GM21825 (cell line): Measurements from ENCODE around the gene FNDC5.
"Not testable (repeated sequence)": the region's sequence is repeated elsewhere in the genome, so short reads cannot be mapped to it uniquely, and the experiment has no call there.

Experiments
- ATAC-seq: cut with Tn5 transposase; IDR thresholded peaks from one replicate; pipeline ENCODE4 v1.9.1; 2021; ENCODE audit warnings: mild to moderate bottlenecking, moderate library complexity; ENCODE audit not compliant: unreplicated experiment

The FNDC5 gene

DNA sequence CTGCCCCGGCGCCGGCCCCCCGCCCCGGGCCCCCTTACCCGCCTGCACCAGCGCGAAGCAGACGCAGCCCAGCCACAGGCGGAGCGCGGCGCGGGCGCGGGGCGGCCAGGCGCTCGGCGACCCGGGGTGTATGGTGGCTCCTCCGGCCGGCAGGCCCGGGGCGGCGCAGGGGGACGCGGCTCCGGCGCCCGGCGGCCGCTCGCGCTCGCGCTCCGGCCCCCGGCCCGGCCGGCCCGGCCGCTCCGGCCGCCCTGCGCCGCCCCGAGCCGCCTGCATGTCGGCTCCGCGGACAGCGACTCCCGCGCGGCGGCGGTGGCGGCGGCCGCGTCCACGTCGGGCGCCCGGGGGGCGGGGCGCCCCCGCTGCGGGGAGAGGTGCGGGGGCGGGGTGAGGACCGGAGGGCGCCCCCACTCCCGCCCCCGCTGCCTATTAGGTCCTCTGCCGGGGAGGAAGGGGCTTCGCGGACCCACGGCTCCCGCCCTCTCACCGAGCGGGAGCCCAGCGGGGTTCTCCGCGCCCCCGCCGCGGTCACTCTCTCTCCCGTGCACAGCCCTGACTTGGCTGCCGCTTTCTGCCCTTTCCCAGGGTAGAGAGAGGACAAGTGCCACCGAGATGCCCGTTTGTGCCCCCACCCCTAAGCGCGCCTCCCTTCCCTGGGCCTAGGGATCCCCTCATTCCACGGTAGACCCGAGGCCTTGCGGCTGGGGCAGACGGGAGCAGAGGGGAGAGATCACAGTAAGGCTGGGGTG lies at the start of gene FNDC5:
Gene FNDC5 (minus strand): TSS at position 298 of the 749 bp plus-strand sequence.
- ATAC-seq: no peak

DNA sequence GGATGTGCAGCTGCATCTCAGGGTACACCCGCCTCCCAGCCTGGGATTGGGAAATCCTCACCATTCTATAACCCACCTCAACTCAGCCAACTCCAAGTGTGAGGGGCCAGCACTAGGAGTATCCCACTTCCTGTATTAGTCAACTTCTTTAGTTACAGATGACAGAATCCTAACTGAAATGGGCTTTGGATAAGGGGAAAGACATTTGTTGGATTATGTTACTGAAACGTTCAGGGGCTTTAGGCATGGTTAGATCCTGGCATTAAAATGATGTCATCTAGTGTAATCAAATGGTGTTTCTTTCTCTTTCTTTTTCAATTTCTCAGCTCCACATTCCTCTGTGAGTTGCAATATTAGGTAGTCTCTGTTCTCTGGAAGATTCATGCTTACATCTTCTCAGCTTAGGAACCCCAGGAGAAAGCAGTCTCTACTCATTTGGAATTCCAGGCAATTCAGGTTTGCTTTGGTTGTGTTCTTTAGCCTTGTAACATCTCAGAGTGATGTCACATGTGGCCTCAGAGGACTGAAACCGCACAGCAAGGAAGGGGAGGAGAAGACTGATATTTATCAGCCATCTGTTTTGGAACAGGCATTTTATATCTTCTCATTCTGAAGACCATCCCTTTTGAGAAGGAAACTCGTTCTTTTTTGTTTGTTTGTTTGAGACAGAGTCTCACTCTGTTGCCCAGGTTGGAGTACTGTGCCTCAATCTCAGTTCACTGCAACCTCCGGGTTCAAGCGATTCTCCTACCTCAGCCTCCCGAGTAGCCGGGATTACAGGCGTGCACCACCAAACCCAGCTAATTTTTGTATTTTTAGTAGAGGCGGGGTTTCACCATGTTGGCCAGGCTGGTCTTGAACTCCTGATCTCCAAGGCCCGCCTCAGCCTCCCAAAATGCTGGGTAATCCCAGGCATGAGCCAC lies 49.4 kb upstream of the FNDC5 start:
- no peak for ATAC-seq

DNA sequence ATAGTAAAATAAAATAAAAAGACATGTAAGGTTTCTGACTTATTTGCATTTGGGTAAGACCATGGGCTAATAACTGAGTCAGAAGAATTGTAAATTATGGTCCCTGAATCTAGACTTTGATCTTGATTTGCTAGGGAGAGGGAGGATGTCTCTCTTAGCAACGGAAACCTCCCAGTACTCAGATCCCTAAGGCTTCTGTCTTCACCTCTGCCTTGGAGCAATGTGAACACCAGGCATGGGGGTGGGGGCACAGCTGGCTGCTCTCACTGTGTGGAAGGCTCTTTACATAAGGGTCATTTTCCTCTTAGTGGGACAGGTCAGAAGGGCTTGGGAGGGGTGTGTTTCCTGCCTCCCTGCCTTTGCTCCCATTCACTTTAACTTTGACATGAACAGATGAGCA lies 47.5 kb upstream of the FNDC5 start:
- no peak for ATAC-seq

DNA sequence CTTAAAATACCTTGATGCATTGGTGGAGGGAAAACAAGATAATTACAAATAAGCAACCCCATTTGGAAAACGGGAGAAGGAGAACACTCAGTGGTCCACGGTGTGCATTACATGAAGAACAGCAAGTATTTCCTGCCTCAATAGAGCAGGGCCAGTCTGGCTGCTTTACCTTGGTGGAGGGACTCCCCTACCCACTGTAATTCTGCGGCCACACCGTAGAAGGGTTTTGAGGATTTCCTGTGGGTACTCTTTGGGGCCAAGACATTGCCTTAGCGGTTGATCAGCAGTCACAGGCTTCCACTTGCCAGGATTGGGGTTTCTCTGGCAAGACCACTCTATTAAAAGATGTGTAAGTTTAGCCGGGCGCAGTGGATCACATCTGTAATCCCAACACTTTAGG lies 46.8 kb upstream of the FNDC5 start:
- no peak for ATAC-seq

DNA sequence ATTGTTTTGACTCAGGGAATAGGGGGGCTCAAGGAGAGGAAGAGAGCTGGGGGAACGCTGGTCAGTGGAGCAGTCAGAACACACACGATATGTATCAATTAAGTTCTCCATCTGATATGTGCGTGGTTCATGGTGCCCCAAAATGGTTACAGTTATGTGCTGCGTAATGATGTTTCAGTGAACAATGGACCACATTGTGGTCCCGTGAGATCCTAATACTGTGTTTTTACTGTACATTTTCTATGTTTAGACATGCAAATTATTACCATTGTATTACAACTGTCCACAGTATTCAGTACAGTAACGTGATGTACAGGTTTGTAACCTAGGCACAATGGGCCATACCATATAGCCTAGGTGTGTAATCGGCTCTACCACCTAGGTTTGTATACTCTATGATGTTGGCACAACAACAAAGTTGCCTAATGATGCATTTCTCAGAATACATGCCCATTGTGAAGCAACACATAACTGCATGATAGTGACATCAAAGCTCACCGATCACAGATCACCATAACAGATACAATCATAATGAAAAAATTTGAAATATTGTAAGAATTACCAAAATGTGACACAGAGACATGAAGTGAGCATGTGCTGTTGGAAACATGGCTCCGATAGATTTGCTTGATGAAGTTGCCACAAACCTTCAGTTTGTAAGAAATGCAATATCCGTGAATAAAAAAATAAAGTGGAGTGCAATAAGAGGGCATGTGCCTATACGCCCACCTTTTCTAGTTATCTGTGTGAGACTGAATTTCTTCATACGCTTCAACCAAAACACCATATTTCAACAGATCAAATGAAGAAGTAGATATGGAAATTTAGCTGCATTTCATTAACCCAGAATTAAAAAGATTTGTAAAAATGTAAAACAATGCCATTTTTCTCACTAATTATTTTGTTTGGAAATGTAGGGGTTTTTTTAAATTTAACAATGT lies 45.3 kb upstream of the FNDC5 start:
- no peak for ATAC-seq

DNA sequence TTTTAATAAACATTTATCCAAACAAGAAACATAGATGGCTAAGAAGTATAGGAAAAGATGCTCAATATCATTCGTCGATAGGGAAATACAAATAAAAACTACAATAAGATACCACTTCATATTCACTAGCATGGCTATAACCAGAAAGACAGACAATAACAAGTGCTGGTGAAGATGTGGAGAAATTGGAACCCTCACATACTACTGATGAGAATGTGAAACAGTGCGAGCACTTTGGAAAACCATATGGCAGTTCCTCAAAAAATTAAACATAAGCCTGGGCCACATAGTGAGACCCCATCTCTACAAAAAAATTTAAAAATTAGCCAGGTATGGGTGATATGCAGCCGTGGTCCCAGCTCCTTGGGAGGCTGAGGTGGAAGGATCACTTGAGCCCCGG lies 39.6 kb upstream of the FNDC5 start:
- ATAC-seq: no peak

DNA sequence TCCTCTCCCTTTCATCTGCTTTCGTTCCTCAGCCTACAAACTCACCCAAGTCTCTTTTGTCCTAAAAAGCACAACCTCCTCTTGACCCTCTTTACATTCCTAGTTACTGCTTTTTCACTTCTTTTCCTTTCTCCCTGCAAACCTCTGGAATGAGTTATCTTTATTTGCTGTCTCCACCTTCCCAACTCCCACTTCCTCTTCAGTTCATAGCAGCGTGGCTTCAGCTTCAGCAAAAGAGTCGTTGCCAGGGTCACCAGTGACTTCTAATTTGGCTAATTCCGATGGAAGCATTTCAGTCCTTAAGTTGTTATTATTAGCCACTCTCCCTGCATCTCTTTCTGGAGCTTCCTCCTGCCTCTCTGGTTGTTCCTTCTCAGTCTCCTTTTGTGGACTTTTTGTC lies 36.7 kb upstream of the FNDC5 start:
- no peak for ATAC-seq

DNA sequence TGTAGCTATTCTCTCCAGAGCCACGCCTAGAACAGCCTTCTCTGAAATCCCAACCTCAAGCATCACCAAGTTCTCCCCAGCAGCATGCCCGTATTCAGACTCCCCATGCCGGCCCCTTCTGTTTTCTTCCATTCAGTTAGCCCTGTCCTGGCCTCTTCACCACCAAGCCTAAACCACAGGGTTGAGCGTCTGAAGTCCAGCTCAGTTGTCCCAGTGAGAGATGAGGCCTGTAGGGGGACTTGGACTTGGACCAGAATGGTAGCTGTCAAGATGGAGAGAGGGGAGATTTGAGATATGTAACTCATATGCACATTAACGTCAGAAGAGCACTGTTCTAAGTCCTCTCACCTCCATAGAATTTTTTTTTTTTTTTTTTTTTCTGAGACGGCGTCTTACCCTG lies 35.9 kb upstream of the FNDC5 start:
- no peak for ATAC-seq

DNA sequence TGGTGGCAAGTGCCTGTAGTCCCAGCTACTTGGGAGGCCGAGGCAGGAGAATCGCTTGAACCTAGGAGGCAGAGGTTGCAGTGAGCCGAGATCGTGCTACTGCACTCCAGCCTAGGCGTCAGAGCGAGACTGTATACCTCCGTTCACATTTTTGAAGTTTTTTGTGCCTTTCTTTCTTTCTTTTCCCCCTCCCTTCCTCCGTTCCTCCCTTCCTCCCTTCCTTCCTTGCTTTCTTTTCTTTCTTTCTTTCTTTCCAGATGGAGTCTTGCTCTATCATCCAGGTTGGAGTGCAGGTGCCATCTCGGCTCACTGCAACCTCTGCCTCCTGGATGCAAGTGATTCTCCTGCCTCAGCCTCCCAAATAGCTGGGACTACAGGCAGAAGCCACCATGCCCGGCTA lies 34.9 kb upstream of the FNDC5 start:
- not testable (repeated sequence) for ATAC-seq

DNA sequence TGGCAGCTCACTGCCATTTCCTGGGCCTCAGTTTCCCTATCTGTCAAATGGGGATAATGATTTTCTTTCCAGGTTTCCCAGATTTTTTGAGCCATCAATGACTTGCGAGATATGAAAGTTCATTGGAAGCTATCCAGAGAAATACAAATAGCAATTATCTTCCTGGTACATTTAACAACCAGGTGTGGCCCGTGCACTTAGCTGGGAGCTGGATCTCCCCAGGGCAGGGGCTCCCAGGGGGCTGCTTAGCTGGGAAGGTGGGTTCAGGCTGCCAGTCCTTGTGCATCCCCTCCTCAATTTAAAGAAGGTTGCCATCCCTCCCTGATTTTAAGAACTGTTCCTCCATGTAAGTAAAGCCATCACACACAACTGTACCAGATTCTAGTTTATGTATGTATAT lies 34.1 kb upstream of the FNDC5 start:
- ATAC-seq: no peak

DNA sequence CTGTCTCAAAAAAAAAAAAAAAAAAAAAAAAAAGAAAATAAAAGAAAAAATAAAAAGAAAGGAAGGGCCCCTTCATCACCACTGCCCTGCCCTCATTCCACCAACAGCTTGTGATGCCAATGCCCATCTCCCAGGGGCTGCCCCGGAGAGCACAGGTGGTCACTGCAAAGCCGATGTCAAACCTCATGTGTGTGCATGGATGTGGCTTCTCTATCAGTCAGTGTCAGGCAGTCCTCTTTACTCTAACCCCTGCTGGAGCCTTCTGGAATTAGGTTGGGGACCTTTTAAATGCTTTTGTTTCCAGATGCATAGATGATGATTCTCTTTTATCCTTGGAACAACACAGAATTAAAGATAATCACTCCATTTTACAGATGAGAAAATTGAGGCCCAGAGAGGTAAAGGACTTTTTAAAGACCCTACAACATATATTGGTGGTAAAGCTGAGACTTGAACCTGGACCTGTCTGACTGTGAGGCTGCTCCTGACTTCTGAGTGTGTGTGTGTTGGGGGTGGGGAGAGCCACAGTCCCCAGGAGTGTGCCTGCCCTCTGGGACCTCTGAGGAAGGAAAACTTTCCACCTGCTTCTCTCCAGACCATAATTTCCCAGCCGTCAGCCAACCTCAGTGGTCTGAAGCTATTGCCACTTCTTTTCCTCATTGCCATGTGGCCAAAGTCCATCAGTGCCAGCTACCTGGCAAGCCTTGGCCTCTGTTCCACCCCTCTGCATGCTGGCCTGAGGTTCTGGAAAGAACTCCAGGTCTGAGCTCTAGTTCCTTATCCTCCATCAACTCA lies 33.5 kb upstream of the FNDC5 start:
- no peak for ATAC-seq

DNA sequence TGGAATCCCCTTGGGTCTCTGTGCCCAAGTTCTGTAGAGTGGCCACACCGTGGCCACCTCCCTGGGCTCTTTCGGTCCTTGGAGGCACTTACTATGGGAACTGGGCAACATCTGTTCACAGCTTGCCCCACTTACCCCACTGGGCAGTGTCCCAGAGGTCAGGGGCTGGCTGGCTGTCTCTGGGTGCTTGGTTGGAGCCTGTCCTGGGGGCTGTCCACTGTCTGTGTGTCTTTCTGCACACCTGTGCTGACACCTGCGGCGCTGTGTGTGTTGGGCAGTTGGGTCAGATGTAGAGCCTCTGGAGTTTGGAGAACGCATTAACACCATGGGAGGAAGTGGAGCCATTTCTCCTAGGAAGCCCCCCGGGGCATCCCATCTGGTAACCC lies 31.8 kb upstream of the FNDC5 start:
- ATAC-seq: no peak

DNA sequence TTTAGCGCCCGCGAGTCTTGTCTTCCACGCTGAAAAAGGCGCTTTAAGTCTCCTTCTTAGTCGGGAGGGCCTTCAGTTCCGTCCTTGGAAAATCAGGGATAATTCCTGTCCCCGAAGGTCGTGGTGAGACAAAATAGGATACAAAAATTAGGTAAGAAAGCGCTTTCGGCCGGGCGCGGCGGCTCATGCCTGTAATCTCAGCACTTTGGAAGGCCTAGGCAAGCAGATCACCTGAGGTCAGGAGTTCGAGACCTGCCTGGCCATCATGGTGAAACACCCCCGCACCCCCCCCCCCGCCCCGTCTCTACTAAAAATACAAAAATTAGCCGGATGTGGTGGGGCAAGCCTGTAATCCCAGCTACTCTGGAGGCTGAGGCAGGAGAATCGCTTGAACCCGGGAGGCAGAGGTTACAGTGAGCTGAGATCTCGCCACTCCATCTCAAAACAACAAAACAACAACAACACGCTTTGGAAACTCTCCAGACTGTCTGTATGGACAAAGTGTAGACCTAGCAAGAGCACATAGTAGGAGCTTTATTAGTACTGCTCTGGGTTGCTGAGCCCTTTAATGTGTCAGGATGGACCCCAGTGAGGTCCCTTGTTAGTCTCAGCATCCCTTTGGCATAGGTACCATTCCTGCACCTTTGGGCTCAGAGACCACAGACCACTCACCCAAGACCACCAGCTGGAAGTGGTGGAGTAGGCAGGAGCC lies 31.3 kb upstream of the FNDC5 start:
- ATAC-seq: no peak

DNA sequence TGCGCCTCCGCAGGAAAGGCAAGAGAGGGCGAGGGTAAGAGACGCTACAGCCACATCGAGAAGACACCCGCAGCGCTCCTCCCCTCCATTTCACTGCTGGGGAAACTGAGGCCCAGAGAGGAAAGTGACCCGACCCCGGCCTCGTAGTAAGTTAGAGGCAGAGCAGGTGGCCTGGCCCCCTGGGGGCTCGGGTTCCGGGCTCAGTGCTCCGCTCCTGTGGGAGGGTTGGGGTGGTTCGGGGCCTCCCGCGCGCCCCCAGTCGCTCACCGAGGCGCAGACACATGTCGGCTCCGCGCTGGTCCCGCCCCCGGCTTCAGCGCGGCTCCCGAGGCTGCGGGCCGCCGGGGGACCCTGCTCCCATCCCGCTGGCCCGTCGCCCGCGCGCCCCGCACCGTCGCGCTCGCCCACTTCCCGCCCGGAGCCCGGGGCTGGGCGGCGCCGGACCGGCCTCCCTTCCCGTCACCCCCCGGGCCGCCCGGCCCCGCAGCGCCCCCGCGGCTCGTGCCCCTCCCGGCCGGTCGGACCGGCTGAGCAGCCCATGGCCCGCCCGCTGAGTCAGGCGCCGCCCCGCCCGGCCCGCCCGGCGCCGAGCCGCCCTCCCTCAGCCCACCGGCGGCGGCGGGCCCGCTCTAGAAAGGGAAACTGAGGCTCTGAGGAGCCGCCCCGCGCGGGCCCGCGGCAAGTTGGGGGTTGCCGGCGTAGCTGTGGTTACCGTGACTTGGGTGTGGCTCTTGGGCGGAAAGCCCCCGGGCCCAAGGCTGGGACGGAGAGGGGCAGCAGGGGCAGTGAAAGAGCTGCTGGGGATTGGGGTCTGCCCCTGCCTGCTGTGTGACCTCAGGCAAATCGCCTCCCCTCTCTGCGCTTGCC lies 30.5 kb upstream of the FNDC5 start, which contains the start of gene TMEM54:
Gene TMEM54 (minus strand): TSS at position 434 of the 867 bp plus-strand sequence. CDS start 151 bp downstream, at position 283.
- no peak for ATAC-seq

DNA sequence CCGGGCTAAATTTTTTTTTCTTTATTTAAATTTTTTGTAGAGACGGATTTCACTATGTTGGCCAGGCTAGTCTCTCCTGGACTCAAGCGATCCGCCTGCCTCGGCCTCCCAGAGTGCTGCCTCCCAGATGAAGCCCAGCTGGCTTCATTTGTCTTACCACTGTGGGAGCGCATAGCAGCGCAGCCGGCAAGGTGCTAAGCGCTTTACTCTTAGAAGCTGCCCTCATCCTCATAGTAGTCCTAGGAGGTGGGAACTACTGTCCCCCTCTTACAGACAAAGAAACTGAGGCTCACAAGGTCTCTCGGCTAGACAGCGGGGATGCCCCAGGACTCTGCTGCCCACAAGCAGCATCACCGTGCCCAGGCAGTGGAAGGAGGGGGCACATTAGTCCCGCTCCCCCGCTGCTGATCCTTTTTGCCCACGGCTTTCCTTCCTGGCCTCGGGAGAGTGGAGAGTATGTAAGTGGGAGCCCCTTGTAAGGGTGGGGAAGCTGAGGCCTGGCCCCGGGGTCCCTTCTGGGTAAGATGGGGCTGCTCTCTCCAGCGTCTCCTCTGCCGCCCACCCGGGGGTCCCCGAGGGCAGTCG lies 29.8 kb upstream of the FNDC5 start:
- ATAC-seq: no peak

DNA sequence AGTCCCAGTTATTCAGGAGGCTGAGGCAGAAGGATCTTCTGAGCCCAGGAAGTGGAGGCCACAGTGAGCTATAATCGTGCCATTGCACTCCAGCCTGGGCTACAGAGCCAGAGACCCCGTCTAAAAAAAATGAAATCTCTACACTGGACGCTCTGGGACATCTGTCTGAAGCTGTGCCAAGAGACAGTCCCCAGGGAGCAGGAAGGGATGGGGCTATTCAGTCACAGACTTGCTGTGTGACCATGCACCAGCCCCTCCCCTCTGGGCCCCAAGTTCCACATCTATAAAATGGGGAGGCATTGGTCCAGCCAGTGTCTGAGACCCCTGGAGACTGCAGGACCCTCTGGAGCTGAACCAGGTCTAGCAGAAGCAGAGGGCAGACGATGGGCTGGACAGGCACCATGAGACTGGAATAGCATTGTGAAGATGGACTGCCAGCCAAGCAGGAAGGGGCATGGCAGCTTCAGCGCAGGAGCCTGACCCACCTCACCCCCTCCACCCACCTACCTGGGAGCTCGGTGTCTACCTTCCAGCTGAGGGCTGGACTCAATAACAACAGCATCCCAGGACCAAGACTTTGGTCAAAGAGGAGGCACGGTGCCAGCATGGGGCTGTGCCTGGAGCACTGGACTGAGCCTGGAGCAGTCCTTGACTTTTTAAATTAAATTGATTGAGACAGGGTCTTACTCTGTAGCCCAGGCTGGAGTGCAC lies 29.0 kb upstream of the FNDC5 start:
- no peak for ATAC-seq

DNA sequence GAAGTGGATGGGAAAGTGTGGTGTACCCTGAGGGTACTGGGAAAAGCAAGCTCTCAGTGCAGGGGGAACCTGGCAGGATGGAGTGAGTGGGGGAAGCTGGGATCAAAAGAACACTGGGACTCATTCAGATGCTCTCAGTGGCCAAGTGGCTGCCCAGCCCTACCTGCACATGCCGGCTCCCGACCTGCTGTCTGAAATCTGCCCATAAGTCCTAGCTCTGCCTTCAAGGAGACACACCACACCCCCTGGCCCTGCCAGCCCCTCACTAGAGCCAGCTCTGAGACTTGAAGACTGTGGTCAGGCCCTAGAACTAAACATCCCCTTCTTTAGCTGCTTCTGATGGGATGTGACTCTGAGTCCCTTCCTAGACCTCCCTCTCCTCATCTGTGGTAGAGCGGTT lies 28.2 kb upstream of the FNDC5 start:
- ATAC-seq: no peak

DNA sequence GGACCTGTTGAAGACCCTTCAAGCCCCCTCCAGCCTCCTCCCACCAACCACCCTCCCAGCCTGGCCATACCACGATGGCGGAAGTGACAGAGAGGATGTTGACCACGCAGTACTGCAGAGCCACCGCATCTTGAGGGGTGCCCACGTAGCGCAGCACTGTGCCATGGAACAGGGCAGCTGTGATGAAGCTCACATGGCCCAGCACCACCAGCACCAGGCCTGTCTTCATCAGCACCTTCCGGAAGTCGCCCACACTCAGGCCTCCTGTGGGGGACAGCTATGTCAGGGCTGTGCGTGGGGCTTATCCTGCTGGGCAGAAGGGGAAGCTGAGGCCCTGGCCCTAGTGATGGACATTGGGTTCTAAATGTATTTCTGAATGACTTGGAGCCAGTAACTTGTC lies 27.3 kb upstream of the FNDC5 start:
- ATAC-seq: no peak
